WI38 (cell line): ENCODE results near the gene SCARF2.

Experiments
- H3K4me3 ChIP-seq: 2 replicates; pipeline ENCODE4 v1.5.1; 2011; ENCODE audit warnings: low read depth, mild to moderate bottlenecking, control low read depth, low read length
- CTCF ChIP-seq: IDR thresholded peaks from 2 replicates; pipeline ENCODE4 v1.5.1; 2012; ENCODE audit warnings: low read depth, mild to moderate bottlenecking, control low read depth, low read length

The SCARF2 gene

GRCh38 chr22:20390394-20390907, 47.2 kb downstream of the SCARF2 start:
- H3K4me3 ChIP-seq: no peak overlapping the region
- no peak for TF ChIP-seq CTCF

DNA sequence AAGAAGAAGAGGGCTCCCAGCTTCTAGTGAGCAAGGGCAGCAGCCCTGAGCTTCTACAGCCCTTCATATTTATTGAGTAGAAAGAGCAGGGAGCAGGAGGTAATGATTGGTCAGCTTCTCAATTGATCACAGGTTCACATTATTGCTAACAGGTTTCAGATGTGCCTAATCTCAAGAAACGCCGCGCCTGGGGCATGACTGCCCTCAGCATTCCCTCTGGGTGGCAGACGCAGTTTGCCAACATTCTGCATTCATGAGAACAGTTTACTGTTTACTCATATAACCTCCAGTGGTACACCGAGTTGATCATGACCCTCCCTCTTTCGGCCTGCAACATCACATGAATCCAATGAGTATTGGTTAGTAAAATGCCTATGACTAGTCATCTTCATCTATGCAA, 48.3 kb downstream of the SCARF2 start:
- H3K4me3 ChIP-seq: no peak overlapping the region
- TF ChIP-seq CTCF: no peak

DNA sequence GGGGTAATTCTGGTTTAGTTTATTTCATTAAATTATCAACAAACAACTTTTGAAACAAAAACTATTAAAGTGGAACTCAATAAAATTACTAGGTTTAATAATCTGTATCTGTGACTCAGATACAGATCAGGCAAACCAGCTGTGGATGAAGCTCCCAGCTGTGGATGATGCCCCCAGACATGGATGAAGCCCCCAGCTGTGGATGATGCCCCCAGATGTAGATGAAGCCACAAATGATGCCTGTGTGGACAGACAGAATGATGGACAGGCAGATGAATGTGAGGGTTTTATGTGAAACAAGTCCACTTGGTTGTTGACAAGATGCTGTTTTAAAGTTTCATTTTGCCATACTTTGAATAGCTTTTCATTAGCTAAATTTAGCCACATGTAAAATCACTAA, 49.4 kb downstream of the SCARF2 start:
- no peak overlapping the region for H3K4me3 ChIP-seq
- no peak for TF ChIP-seq CTCF

DNA sequence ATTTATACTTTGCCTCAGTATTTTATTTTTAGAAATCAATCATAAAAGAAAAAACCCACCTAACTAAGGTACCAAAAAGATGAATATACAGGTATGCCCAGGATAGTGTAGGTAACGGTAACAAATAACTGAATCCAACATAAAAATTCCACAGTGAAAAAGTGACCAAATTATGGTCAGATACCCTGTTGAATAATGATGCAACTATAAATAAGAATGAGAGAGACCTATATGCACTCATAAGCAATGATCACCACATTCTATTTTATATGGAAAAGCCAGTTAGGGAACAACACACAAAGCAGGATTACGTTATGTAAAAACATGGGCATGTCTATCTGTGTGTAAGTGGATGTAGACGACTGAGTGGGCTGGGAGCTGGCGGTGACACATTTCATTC, 50.7 kb downstream of the SCARF2 start:
- H3K4me3 ChIP-seq: no peak overlapping the region
- no peak for TF ChIP-seq CTCF

DNA sequence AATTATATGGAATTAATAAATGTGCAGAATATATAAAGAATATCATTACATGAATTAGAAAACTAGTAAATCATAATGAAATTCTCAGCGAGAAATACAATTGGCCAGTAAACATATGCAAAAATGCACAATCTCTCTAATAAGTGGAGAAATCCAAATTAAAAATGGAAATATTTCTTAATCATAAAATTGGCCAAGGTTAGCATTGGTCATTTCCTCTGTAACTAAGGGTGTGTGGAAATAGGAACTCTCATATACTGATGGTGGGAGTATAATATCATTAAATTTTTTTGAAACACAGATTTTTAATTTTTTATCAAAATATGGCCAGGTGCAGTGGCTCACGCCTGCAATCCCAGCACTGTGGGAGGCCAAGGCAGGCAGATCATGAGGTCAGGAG, 51.3 kb downstream of the SCARF2 start:
- no peak for TF ChIP-seq CTCF
- no peak overlapping the region for H3K4me3 ChIP-seq

DNA sequence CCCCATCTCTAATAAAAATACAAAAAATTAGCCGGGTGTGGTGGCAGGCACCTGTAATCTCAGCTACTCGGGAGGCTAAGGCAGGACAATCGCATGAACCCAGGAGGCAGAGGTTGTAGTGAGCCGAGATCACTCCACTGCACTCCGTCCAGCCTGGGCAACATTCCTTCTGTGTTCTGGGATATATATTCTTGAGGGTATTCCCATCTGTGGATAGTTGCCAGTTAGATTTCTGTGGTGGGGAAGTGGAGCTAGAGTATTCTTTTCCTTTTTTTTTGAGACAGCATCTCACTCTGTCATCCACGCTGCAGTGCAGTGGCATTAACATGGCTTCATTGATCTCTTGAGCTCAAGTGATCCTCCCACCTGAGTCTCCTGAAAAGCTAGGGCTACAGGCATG, 52.8 kb downstream of the SCARF2 start:
- H3K4me3 ChIP-seq: no peak overlapping the region
- no peak for TF ChIP-seq CTCF

DNA sequence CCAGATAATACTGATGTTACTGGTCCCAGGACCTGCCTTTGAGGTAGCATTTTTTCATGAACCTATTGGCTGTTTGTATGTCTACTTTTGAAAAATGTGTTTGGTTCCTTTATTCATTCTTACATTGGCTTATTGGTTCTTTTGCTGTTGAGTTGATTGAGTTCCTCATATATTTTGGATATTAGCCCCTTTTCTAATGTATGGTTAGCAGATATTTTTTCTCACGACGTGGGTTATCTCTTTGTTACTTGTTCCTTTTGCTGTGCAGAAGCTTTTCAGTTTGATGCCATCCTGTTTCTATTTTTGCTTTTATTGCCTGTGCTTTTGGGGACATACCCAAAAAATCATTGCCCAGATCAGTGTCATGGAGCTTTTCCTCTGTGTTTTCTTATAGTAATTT, 53.5 kb downstream of the SCARF2 start:
- TF ChIP-seq CTCF: no peak
- no peak overlapping the region for H3K4me3 ChIP-seq
